Spleen (tissue), 11 donors: Measurements from ENCODE around the gene PIGU. TPM values are rescaled to one million over a fixed set of nuclear protein-coding genes. Genes with fewer than 3 reads are reported as not detected.

Source experiments
- DNase-seq: peaks from one replicate; pipeline ENCODE4 v3.0.0-alpha.2; 2020
- H3K27ac ChIP-seq, 8 donors: fragments of 200-600 bp; sonication (generic) in 7 of 8; 1 replicate in 4 of 8; 2 replicates in 4 of 8; pipeline versions ENCODE4 v1.5.0 to v1.8.0; 2016 to 2021; ENCODE audit warnings: inconsistent platforms in 4 of 8, mild to moderate bottlenecking in 4 of 8, moderate library complexity in 1 of 8
- H3K27me3 ChIP-seq, 7 donors: fragments of 200-600 bp; sonication (generic) in 6 of 7; replicated peaks in 1 of 7; 1 replicate in 4 of 7; 2 replicates in 3 of 7; pipeline versions ENCODE4 v1.5.0 to v1.8.0; 2016 to 2021; ENCODE audit warnings: inconsistent platforms in 3 of 7, mild to moderate bottlenecking in 1 of 7
- H3K36me3 ChIP-seq, 6 donors: fragments of 200-600 bp; sonication (generic) in 5 of 6; 1 replicate in 4 of 6; 2 replicates in 2 of 6; pipeline versions ENCODE4 v1.5.0 to v1.8.0; 2016 to 2021; ENCODE audit warnings: inconsistent platforms in 2 of 6
- H3K4me1 ChIP-seq, 6 donors: fragments of 200-600 bp; sonication (generic) in 5 of 6; 1 replicate in 3 of 6; 2 replicates in 3 of 6; pipeline versions ENCODE4 v1.5.0 to v1.8.0; 2016 to 2021; ENCODE audit warnings: inconsistent platforms in 3 of 6
- H3K4me3 ChIP-seq, 8 donors: fragments of 200-600 bp; sonication (generic) in 7 of 8; 1 replicate in 4 of 8; 2 replicates in 4 of 8; pipeline versions ENCODE4 v1.5.0 to v1.8.0; 2016 to 2021; ENCODE audit warnings: inconsistent platforms in 4 of 8, mild to moderate bottlenecking in 4 of 8, moderate library complexity in 2 of 8
- H3K9me3 ChIP-seq, 8 donors: fragments of 200-600 bp; sonication (generic) in 7 of 8; 1 replicate in 4 of 8; 2 replicates in 4 of 8; pipeline versions ENCODE4 v1.5.0 to v1.8.0; 2016 to 2021; ENCODE audit warnings: inconsistent platforms in 4 of 8
- POLR2A ChIP-seq, 3 donors: fragments of 450-650 bp; IDR thresholded peaks; one replicate each; pipeline ENCODE4 v1.5.1; 2017; ENCODE audit warnings: antibody characterized with exemption in 3 of 3, mild to moderate bottlenecking in 1 of 3
- POLR2AphosphoS5 ChIP-seq, 3 donors: sonication (generic); formaldehyde crosslinking; IDR thresholded peaks; one replicate each; pipeline ENCODE4 v1.5.1; 2017; ENCODE audit warnings: antibody characterized with exemption in 3 of 3
- WGBS, 5 donors: extraction: QIAGEN DNeasy Blood & Tissue Kit in 3 of 5; methylation state at CpG; one replicate each; pipeline versions ENCODE4 v1.1.5 to v1.1.7; 2013 to 2018; 5-methylcytosine and 5-hydroxymethylcytosine counted together
- intact Hi-C: fragments of 100-400 bp; cut with DNase I; formaldehyde crosslinking; loops from one replicate; pipeline ENCODE4 v1.15.0; 2023; ENCODE audit warnings: low total_unique reads
- polyA plus RNA-seq, 3 donors: library from polyadenylated mRNA; stranded (reverse); fragments of 200-250 nt; gene quantifications; one replicate each; pipeline ENCODE4 v1.2.1, GENCODE V29; 2013
- total RNA-seq, 7 donors: library from RNA; depleted of rRNA in 3 of 7; stranded (reverse); fragments of >200 nt in 3 of 7; fragmentation: NEBNext Ultra II Directional in 4 of 7; extraction: Animal tissue kit (Norgen Biotek cat#: 25700) in 4 of 7; gene quantifications; one replicate each; pipeline versions ENCODE4 v1.1.0 to v1.2.1, GENCODE V29; 2016 to 2021
- TF ChIP-seq, protein P1 (sequence below), 11 experiments: fragments of 200-600 bp in 7 of 11; fragments of 450-650 bp in 4 of 11; sonication (generic) in 4 of 11; IDR thresholded peaks in 8 of 11; conservative IDR thresholded peaks in 3 of 11; 1 replicate in 7 of 11; 2 replicates in 4 of 11; pipeline versions ENCODE4 v1.4.0 to v1.8.0; 2016 to 2021; ENCODE audit warnings: antibody characterized with exemption in 11 of 11, inconsistent platforms in 4 of 11, mild to moderate bottlenecking in 1 of 11
- donor health status: healthy with polysubstance abuse.
- donor health status: DM: no; HTN: no; CAD: no; lungs with moderate emphysema.
- donor health status: DM: no; HTN: no; CAD: no.
- donor health status: Bipolar disorder and iron deficiency.
- donor health status: healthy.
- donor health status: DM: no; HTN: no; CAD: no.
- donor health status: DM: yes; HTN: yes; CAD: no.

Gene PIGU
- total and polyA plus RNA-seq, 10 donors: 10.0 to 20.4 (median 14.5) TPM

GRCh38 chr20:34558320-34559218 lies 118.3 kb downstream of the PIGU start, which contains the start of gene MAP1LC3A:
Gene MAP1LC3A (plus strand): TSS chr20:34558718. CDS start chr20:34558869, 151 bp downstream.
- Histone ChIP-seq H3K27ac (peak within 1 kb of the TSS; percentile 85 to 94 (median 92)), H3K27me3 (no peaks in the 10 kb centered on the region), H3K36me3 (peaks cover 0 to 6% (median 0%) of the 10 kb centered on the region in 6 donors), H3K4me1 (peaks cover 5 to 31% (median 13%) of the 10 kb centered on the region in 6 donors), H3K9me3 (no peaks in the 10 kb centered on the region), H3K4me3 (peak within 1 kb of the TSS; percentile 51 to 69 (median 60))
- 6 to 15% (median 11%) methylated on average over 26 to 103 of the region's 103 CpGs for WGBS, 5 donors
- TF ChIP-seq POLR2AphosphoS5 (IDR thresholded peaks at IDR 0.05): peak; percentile 77 to 90 (median 88)
- TF ChIP-seq, protein P1, sequence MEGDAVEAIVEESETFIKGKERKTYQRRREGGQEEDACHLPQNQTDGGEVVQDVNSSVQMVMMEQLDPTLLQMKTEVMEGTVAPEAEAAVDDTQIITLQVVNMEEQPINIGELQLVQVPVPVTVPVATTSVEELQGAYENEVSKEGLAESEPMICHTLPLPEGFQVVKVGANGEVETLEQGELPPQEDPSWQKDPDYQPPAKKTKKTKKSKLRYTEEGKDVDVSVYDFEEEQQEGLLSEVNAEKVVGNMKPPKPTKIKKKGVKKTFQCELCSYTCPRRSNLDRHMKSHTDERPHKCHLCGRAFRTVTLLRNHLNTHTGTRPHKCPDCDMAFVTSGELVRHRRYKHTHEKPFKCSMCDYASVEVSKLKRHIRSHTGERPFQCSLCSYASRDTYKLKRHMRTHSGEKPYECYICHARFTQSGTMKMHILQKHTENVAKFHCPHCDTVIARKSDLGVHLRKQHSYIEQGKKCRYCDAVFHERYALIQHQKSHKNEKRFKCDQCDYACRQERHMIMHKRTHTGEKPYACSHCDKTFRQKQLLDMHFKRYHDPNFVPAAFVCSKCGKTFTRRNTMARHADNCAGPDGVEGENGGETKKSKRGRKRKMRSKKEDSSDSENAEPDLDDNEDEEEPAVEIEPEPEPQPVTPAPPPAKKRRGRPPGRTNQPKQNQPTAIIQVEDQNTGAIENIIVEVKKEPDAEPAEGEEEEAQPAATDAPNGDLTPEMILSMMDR (IDR thresholded peaks at IDR 0.05 in 8 of 11, conservative IDR thresholded peaks at IDR 0.05 in 3 of 11): peak in 2 of 11 experiments; percentile 7 to 20
- peak in 2 of 3 donors; percentile 2 to 19 for TF ChIP-seq POLR2A (IDR thresholded peaks at IDR 0.05)
- intact Hi-C loops: no loop called here
- peak; percentile 96 for DNase-seq

- intact Hi-C loops: no loop called here
- peak overlapping the region; percentile 85 to 94 (median 92) for H3K27ac ChIP-seq
- no peaks in the 10 kb centered on the region for H3K9me3 ChIP-seq
- peaks cover 0 to 6% (median 0%) of the 10 kb centered on the region in 6 donors for H3K36me3 ChIP-seq
- TF ChIP-seq, protein P1 (IDR thresholded peaks at IDR 0.05 in 8 of 11, conservative IDR thresholded peaks at IDR 0.05 in 3 of 11): no peak
- TF ChIP-seq POLR2A (IDR thresholded peaks at IDR 0.05): peak in 1 of 3 donors; percentile 3
- no peak for TF ChIP-seq POLR2AphosphoS5 (IDR thresholded peaks at IDR 0.05)
- H3K4me3 ChIP-seq: peak overlapping the region; percentile 51 to 69 (median 60)
- H3K4me1 ChIP-seq: peaks cover 5 to 31% (median 13%) of the 10 kb centered on the region in 6 donors
- DNase-seq: no peak
- H3K27me3 ChIP-seq: no peaks in the 10 kb centered on the region
- WGBS, 5 donors: 24 to 34% (median 31%) methylated on average over 11 of the region's 11 CpGs
These were observed 119.0 kb downstream of the PIGU start for GRCh38 chr20:34557936-34558319.

GRCh38 chr20:34553366-34553867 lies 123.5 kb downstream of the PIGU start:
- peaks cover 5 to 15% (median 9%) of the 10 kb centered on the region in 6 donors for H3K4me1 ChIP-seq
- no peak overlapping the region for H3K27ac ChIP-seq
- no peaks in the 10 kb centered on the region for H3K36me3 ChIP-seq
- H3K4me3 ChIP-seq: no peak overlapping the region
- 66 to 95% (median 79%) methylated on average over 4 of the region's 4 CpGs for WGBS, 5 donors
- intact Hi-C loops: no loop called here
- no peaks in the 10 kb centered on the region for H3K9me3 ChIP-seq
- no peaks in the 10 kb centered on the region for H3K27me3 ChIP-seq
- no peak for DNase-seq
- TF ChIP-seq POLR2AphosphoS5 (IDR thresholded peaks at IDR 0.05) (no peak), POLR2A (IDR thresholded peaks at IDR 0.05) (no peak)
- TF ChIP-seq, protein P1 (IDR thresholded peaks at IDR 0.05 in 8 of 11, conservative IDR thresholded peaks at IDR 0.05 in 3 of 11): no peak

DNA sequence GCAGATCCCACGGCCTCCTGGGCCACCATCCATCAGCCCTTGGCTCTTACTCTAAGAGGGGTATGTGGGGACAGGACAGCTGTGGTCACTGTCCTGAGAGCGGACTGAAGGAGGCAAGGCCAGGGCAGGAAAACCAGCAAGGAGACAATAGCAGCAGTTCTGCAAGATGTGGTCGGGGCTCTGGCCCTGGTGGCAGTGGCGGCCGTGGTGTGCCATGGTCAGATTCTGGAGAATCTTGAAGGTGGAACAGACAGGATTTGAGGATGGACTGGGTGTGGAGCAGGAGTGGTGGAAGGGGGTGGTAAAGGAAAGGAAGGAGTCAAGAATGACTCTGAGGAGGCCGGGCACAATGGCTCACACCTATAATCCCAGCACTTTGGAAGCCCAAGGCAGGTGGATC lies 124.3 kb downstream of the PIGU start:
- no peaks in the 10 kb centered on the region for H3K36me3 ChIP-seq
- no peak overlapping the region for H3K4me3 ChIP-seq
- no peak overlapping the region for H3K27ac ChIP-seq
- no peaks in the 10 kb centered on the region for H3K27me3 ChIP-seq
- intact Hi-C loops: no loop called here
- TF ChIP-seq POLR2AphosphoS5 (IDR thresholded peaks at IDR 0.05): no peak
- TF ChIP-seq, protein P1 (IDR thresholded peaks at IDR 0.05 in 8 of 11, conservative IDR thresholded peaks at IDR 0.05 in 3 of 11): no peak
- TF ChIP-seq POLR2A (IDR thresholded peaks at IDR 0.05): no peak
- DNase-seq: no peak
- WGBS, 5 donors: 84 to 94% (median 94%) methylated on average over 6 of the region's 6 CpGs
- H3K4me1 ChIP-seq: peaks cover under 1 to 6% (median 3%) of the 10 kb centered on the region in 6 donors
- no peaks in the 10 kb centered on the region for H3K9me3 ChIP-seq
